HG03575 (cell line): ENCODE results near the gene SNTG2.
A peak's percentile ranks its signal among the peaks of the same experiment; 100 is the strongest.

Source experiments
- ATAC-seq: cut with Tn5 transposase; IDR thresholded peaks from one replicate; pipeline ENCODE4 v1.9.1; 2021; ENCODE audit not compliant: unreplicated experiment, insufficient number of reproducible peaks, low FRiP score; ENCODE audit errors: extremely low read depth

SNTG2 gene

GRCh38 chr2:1028831-1029230 lies 78.2 kb downstream of the SNTG2 start:
- ATAC-seq, result no peak

DNA sequence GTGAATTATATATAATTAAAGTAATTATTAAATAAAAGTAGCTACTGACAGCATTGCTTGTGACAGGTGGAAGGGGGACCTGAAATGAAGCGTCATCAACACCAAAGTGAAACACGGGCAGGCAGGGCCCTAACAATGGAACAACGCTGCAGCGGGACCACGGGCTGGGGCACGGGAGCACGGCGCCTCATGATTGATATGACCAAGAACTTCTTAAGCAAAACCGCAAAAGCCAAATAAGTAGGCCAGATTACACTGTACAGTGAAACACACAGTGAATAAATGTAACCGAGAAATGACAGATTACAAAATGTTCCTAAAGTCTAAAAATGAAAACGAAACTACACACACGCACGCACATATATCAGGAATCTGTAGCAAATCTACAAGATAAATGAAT lies 81.4 kb downstream of the SNTG2 start:
- ATAC-seq, result no peak

DNA sequence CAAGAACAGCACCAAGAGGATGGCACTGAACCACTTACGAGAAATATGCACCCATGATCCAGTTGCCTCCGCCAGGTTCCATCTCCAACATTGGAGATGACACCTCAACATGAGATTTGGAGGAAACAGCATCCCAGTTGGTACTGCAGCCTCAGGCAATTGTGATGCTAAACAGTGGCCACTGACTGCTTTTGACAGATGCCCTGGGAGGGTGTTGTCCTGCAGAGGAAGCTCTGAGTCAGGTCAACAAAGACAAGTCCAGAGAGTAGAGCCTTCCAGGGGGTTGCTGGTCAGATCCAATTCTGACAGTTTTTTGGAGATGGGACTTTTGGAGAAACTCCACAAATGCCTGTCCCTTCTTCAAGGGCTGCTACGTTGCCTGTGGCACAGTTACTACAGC lies 82.4 kb downstream of the SNTG2 start:
- ATAC-seq, result no peak

- no peak for ATAC-seq
These were observed 86.4 kb downstream of the SNTG2 start for GRCh38 chr2:1037066-1037465.

DNA sequence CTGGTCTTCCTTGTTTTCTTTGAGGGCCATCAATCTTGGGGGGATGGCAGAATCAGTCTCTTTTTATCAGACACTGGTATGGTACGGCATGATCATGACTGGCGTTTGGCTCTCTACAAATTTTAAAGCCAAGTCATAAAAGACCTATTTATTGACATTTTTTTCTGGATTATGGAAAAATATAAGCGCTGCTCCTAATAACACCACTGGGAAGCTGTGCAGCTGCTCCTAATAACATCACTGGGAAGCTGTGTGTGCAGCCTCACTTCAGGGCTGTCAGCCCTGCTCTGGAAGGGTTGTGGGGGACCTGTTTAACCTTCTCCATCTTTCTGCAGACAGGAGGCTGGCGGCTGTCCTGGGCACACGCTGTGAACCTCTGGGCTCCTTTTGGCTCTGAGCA lies 88.9 kb downstream of the SNTG2 start:
- no peak for ATAC-seq

DNA sequence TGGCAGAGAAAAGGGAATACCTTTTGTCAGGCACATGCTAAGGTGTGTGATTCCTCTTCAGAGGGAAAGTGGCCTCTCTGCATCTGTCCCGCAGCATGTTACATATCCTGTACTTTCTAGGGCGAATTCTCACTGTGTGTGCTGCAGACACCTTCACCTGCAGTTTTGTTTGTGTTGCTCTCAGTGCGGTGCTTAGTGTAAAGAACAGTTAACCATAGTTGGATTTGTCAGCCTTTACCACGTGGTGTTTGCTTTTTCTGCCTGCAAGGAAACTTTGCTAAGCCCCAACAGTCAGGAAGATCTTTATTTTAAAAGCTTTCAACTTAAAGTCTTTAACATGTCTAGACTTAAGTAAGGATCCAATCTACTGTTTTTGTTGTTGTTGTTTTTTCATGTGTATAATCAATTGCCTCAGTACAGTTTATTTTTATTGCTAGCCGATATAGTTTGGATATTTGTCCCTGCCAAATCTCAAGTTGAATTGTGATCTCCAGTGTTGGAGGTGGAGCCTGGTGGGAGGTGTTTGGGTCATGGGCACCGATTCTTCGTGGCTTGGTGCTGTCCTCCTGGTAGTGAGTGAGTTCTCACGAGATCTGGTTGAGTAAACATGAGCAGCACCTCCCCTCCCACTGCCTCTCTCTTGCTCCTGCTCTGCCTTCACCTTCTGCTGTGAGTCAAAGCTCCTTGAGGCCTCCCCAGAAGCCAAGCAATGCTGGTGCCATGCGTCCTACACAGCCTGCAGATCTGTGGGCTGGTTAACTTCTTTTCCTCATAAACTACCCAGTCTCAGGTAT lies 90.6 kb downstream of the SNTG2 start:
- ATAC-seq, result no peak

DNA sequence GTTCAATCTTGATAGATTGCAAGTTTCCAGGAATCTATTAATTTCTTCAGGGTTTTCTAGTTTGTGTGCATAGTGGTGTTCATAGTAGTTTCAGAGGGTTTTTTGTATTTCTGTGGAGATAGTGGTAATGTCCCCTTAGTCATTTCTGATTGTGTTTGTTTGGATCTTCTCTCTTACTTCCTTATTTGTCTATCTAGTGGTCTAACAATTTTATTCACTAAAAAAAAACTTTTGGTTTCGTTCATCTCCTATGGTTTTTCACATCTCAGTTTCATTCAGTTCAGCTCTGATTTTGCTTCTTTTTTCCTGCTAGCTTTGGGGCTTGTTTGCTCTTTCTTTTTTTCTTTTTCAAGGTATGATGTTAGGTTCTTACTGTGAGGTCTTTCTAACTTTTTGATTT lies 94.5 kb downstream of the SNTG2 start:
- ATAC-seq, result peak; percentile 62

DNA sequence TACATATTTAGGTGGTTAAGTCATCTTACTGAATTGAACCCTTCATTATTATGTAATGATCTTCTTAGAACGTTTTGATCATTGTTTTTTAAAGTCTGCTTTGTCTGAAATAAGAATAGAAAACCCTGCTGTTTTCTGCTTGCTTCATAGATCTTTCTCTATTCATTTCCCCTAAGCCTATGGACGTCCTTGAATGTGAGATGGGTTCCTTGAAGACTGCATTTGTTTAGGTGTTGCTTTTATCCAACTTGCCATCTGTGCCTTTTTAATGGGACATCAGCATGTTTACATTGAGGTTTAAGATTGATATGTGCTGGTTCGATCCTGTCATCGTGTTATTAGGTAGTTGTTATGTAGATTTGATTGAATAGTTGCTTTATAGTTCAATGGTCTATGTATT lies 95.4 kb downstream of the SNTG2 start:
- no peak for ATAC-seq

- ATAC-seq, result no peak
These were observed 96.8 kb downstream of the SNTG2 start for GRCh38 chr2:1047485-1047884.

GRCh38 chr2:1049691-1050090 lies 99.0 kb downstream of the SNTG2 start:
- no peak for ATAC-seq

- ATAC-seq, result no peak
These were observed 100.4 kb downstream of the SNTG2 start for GRCh38 chr2:1051075-1051474.

DNA sequence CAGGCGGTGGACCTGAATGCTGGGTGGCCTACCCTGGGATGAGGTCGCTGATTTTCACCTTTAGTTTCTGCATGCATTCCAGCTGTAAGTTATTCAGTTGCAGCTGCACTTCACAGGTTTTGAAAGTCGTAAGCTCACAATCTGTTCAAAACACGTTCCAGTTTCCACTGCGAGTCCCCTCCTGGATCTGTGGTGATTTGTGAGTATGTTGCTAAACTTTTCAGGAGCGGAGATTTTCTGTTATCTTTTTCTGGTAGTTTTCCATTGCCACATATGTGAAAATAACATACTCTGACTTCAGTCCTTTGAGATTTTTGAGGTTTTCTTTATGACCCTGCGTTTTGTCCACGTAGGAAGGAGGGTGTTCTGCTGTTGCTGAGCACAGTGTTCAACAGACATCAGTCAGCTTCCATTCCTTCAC lies 102.1 kb downstream of the SNTG2 start:
- ATAC-seq, result no peak

GRCh38 chr2:1053786-1054185 lies 103.1 kb downstream of the SNTG2 start:
- ATAC-seq, result no peak

DNA sequence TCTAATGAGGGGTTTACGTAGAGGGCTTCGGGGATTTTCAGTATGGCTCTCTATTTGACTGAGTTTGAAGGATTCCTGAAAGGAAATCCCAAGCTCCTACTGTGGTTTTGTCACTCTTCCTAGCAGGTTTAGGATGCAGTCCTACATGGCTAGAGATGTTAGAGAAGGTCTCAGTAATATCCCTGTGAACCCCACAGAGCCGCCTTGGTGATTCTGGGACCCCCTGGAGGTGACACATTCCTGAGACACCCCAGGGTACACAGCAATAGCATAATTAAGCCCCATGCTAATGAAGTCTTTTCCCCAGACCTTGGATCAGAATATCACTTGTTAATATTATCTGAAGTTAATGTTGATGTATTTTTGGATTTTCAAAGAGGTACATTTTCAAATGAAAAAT lies 103.8 kb downstream of the SNTG2 start:
- ATAC-seq, result no peak

DNA sequence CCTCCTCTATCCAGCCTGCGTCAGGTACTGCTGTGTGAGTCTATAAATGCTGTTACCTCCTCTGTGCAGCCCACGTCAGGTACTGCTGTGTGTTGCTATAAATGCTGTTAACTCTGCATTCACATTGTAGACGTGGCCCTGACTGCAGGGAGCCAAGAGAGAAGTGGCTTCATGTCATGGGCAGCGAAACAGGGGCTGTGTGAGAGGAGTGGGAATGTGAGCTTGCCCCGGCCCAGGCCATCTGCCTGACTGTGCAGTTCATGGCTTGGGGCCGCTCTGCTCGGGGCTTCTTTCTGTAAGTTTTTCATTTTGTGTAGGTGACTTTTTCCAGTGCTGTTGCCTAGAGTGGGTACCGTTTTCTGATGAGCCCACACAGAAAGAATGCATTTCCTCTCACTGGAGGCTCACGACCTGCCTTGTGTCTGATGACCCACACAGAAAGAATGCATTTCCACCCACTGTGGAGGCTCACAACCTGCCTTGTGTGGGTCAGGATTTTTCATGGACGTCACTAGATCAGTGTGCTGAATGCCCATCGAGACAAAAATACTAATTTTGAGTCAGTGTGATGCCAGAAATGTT lies 104.5 kb downstream of the SNTG2 start:
- no peak for ATAC-seq

DNA sequence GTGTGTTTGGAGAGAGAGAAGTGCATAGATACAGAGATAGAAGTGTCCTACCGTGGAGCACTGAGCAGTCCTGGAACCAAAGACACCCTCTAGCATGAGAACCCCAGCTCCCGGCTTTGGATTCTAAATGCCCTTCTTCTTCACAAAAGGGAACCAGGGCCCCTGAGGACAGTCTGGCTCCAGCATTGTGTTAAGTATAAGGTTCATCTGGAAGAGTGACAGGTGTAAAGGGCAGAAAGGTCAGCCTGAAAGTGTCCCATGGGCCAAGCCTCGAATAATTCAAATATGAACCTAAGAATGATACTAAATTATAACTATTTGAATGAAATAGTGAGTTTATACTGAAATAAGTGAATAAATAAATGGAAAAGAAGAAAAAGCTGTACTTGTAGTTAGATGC lies 109.7 kb downstream of the SNTG2 start:
- no peak for ATAC-seq

DNA sequence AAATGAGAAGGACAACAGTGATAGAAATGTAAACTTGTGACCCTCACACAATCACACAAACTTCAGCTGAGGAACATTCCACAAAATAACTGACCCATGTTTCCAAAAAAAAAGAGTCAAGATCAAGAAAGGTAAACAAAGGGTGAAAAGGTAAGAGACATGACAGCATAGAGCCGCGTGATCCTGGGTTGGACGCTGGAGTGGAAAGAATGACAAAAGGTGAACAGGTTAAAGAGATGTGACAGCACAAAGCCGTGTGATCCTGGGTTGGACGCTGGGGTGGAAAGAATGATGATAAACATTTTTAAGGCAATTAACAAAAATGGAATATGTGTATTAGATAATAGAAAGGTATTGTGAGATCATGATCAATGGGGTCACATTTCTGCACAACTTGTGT lies 110.3 kb downstream of the SNTG2 start:
- no peak for ATAC-seq

DNA sequence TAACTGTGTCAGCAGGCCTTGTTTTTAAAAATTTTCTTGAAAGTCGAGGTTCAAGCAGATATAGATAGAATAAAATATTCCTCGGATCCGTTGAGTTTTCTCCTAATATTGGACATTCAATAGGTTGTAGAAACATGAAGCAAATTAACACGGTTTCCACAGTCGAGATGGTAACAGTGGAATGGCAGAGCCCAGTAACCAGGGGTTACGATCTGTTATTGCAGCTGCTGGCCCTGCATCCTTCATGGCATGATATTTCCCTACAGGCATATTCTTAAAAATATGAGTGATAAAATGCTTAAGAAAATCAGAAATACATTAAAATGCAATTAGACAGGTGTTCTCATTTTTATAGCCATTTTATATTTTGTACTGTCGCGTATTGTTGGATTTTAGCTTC lies 117.6 kb downstream of the SNTG2 start:
- no peak for ATAC-seq

DNA sequence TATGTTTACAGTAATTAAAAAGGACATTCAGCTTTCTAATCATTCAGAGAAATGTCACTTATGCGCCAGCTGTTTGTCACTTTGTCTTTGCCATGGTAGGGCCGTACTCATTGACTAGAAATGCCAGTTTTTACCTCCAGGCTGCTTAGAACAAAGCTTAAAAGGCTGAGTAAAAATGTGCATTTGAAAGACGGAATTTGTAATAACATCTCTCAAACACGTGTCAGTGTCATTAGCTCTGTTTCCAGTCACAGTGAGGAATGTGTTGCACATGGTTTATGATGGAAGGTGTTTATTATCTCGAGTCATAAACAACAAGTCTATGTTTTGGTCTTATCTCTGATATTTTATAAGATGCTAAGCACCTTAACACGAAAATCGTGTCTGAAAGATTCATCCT lies 118.2 kb downstream of the SNTG2 start:
- no peak for ATAC-seq

- no peak for ATAC-seq
These were observed 119.2 kb downstream of the SNTG2 start for GRCh38 chr2:1069847-1070246.

DNA sequence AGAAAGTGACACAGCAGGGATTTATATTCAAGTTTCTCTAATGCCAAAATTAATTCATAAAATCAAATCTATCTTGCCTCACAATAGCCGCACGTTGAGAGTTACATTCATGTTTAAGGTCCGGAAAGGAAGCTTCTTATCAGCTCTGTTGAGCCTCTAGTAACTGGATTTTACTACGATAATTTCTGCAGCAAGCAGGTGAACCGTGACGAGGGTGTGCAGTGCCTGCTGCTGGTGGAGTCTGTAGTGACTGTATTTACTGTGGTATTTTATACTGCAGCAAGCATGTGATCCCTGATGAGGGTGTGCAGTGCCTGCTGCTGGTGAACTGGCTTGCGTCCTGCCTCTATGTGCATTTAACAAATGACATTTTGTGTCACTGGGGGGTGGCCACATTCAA lies 120.0 kb downstream of the SNTG2 start:
- no peak for ATAC-seq
